T-helper 9 cell (primary cell): ENCODE data around the gene SPEM1.

Experiments used
- DNase-seq: peaks from one replicate; pipeline ENCODE4 v3.0.0-alpha.2; 2020

The SPEM1 gene

DNA sequence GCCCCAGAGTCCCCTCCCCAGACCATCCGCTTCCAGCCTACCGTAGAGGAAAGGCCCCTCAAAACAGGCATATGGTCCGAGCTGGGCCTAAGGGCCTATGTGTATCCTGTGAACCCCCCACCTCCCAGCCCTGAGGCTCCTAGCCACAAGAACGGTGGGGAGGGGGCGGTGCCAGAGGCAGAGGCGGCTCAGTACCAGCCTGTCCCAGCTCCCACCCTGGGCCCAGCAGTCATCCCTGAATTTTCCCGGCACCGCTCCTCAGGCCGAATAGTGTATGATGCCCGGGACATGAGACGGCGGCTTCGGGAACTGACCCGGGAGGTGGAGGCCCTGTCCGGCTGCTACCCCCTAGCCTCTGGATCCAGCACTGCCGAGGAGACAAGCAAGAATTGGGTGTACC lies 1.1 kb downstream of the SPEM1 start:
- no peak for DNase-seq

DNA sequence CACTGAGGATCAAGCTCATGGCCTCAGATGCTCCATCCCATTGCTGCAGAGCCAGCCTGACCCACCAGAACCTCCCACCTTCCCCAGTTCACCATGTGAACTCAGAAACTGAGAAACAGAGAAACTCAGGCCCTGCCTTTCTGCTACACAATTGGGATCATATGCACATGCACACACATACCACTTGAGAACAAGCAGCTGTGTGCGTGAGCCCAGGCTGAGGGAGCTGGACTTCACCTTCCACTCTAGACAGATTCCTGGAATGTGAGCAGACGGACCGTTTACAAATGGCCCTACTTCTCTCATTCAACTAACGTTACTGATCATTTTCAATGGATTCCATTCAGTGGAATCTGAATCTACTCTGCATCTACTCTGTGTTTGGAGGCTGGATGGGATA lies 3.6 kb downstream of the SPEM1 start:
- DNase-seq, result no peak

DNA sequence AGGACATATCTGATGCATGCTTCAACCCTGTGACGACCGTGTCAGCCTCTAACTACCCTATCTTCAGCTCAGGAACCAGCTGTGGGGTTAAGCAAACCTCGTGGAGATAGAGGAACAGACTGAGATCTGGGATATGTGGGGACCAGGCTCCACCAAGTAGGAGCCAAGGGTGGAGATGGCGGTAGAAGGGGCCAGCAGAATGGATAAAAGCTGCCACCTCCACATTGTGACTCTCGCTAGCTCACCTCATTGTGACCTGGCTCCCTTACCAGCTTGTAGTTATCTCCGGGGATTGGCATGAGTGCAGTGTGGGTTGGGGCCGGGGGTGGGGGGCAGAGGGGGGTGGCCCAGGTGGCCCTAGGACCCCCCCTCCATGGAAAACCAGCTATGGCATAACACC lies 5.2 kb downstream of the SPEM1 start, which contains the start of gene SPEM2:
SPEM2 (plus strand) TSS at position 301 of the 400 bp plus-strand sequence; CDS start at position 374, 73 bp downstream.
- DNase-seq, result no peak

DNA sequence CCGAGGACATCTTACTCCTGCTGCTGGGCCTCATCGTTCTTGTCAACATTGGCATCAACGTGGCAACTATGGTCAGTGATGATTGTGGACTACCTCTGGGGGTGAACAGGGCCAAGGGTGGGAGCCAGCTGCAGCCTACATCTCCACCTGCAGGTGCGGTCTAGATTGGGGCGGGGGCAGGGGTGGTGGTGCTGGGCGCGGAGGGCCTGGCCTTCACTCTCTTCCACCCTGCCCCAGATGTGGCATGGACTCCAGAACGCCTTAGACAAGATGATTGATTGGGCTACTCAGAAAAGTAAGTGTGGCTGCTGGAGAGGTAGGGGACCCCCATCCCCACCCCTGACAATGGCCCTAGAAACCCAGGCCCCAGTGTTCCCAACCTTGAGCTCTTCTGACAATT lies 5.6 kb downstream of the SPEM1 start:
- no peak for DNase-seq

DNA sequence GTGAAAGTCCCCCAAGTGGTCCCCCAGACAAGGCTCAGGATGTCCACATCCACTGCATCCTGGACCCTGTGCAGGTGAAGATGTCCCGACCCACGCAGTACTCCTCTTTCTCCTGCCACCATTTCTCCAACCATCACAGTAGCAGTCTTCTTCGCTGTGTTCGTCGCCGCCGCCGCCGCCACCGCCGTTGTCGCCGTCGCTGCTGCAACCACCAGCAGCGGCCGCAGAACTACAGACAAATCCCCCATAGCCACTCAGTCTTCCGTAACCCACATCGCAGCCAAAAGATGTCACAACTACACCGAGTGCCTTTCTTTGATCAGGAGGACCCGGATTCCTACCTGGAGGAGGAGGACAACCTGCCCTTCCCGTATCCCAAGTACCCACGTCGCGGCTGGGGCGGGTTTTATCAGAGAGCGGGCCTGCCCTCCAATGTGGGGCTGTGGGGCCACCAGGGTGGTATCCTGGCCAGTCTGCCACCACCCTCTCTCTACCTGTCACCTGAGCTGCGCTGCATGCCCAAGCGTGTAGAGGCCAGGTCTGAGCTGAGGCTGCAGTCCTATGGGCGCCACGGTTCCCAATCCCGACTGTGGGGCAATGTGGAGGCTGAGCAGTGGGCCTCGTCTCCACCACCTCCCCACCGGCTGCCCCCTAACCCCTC lies 6.2 kb downstream of the SPEM1 start:
- no peak for DNase-seq

DNA sequence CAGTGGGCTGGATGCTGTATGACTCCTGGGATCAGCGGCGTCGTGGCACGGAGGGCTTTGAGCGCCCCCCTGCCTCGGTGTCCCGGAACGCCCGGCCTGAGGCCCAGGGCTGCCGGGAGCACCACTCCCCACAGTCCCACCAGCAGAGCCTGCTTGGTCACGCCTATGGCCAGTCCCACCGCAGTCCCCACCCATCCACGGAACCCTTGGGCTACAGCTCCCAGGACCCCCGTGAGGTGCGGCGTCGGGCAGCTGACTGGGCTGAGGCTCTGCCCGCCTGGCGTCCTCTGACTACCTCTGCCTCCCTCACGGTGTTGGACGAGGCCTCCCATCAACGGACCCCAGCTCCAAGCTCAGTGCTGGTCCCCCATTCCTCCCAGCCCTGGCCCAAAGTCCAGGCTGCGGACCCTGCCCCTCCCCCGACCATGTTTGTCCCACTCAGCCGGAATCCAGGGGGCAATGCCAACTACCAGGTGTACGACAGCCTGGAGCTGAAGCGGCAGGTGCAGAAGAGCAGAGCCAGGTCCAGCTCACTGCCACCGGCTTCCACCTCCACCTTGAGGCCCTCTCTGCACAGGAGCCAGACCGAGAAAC lies 6.9 kb downstream of the SPEM1 start:
- DNase-seq, result no peak

DNA sequence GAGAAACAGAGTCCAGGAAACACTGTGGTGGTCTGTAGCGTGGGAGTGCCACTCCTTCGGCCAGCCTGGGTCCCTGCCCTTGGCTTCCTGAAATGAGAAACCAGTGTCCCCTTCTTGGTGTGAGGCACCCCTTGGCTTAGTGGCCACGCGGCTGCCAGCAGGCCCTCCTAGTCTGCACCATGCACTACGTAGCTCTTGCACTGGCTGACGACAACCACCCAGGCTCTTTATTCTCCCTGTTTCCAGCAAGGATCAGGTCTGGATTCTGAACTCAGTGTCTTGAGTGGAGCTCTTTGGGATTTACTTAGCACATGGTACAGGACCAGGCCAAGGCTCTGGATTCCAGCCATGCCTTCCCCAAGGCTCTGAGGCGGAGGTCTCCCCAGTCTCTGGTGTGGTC lies 7.4 kb downstream of the SPEM1 start:
- DNase-seq, result no peak

DNA sequence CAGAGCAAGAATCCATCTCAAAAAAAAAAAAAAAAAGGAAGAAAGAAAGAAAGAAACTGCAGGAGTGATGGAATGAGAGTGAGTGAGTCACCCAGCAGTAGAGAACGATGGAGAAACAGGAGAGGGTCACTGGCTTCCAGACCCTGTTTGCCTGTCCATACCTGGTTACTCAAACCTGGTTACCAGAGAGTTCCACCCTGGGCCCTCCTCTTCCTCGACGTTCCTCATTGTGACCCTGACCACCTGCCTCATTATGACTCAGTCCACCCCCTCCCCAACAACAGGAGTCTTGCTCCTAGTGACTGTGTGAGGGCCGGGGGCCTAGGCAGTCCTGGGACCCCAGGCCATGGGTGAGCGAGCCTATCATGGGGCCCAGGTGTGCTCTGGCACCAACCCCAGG lies 8.4 kb downstream of the SPEM1 start, which contains the start of gene SPEM3:
SPEM3 (plus strand) TSS at position 301 of the 400 bp plus-strand sequence; CDS start at position 347, 46 bp downstream.
- no peak for DNase-seq

DNA sequence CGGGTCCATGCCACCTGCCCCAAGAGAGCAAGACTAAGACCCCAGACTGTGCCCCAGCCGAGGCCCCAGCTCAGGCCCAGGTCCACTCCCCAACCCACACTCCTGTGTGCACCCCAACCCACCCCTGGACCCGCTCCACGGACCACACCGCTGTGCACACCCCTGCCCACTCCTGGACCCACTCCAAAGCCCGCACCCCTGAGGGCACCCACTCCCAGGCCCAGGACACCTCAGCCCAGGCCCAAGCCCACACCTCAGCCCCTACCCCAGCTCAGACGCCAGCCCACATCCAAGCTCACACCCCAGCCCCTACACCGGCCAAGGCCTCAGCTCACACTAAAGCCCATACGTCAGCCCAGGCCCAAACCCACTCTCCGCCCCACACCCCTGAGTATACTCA lies 9.6 kb downstream of the SPEM1 start:
- no peak for DNase-seq

DNA sequence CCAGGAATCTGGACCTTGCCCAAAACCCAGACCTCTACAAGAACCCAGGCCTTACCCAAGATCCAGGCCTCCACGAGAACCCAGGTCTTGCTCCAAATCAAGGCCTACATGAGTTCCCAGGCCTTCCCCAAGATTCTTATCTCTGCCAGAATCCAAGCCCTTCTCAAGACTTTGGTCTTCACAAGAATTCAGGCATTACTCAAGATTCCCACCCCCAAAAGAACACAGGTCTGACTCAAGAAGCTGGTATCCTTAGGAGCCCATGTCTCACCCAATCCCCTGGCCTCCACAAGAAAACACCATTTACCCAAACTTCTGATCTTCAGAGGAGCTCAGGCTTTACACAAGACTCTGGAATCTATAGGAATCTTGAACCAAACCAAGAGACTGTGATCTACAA lies 11.1 kb downstream of the SPEM1 start:
- no peak for DNase-seq

DNA sequence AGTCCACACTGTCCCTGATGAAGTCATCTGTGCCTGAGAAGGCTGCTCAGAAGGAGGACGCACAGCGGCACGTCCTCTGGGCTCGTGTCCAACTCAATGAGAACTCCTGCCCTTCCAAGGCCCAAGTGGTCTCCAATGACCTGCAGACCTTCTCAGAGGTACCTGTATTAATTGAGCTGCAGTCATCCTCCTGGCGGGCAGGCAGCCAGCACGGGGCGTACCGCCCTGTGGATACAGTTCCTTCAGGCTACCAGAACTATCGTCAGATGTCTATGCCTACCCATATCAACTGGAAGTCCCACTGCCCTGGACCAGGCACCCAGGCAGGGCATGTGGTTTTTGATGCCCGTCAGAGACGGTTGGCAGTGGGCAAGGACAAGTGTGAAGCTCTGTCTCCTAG lies 12.2 kb downstream of the SPEM1 start:
- DNase-seq, result no peak

DNA sequence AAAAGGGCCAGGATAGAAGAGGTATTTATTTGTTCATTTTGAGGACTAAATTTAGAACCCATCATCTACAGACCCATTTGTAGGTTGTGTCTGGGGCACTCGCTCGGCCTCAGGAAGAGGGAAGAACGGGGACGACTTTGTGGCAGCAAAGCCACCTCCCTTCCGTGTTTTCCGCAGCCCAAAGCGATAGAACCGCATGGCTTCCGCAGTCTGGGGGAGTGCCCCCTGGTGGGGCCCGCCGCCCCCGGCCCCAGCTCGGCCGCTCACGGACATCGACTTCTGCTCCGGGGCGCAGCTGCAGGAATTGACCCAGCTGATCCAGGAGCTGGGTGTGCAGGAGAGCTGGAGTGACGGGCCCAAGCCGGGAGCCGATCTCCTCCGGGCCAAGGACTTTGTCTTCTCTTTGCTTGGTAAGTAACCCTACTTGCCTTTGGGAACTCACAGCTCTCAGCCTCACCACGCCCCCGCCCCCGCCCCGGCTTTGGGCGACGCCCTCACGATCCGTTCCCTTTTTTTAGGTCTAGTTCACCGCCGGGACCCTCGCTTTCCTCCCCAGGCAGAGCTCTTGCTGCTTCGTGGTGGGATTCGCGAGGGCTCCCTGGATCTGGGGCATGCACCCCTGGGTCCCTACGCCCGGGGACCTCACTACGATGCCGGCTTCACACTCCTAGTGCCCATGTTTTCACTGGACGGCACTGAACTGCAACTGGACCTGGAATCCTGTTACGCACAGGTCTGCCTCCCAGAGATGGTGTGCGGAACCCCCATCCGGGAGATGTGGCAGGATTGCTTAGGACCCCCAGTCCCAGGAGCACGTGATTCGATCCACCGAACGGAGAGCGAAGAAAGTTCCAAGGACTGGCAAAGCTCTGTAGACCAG lies 15.8 kb downstream of the SPEM1 start:
- peak; percentile 46 for DNase-seq

DNA sequence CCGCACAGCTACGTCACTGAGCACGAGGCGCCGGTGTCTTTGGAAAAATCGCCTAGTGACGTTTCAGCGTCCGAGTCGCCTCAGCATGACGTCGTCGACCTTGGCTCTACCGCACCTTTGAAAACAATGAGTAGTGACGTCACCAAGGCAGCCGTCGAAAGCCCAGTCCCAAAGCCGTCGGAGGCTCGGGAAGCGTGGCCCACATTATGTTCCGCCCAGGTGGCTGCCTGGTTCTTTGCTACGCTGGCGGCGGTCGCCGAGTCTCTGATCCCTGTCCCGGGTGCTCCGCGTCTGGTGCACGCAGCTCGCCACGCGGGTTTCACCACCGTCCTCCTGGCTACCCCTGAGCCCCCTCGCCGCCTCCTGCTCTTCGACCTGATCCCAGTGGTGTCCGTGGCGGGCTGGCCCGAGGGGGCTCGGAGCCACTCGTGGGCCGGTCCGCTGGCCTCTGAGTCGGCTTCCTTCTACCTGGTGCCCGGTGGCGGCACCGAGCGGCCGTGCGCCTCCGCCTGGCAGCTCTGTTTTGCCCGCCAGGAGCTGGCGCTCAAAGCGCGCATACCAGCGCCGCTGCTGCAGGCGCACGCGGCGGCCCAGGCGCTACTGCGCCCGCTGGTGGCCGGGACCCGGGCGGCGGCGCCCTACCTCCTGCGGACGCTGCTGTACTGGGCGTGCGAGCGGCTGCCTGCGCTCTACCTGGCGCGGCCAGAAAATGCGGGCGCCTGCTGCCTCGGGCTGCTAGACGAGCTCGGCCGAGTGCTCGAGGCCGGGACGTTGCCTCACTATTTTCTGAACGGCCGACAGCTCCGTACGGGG lies 16.6 kb downstream of the SPEM1 start:
- peak; percentile 66 for DNase-seq

DNA sequence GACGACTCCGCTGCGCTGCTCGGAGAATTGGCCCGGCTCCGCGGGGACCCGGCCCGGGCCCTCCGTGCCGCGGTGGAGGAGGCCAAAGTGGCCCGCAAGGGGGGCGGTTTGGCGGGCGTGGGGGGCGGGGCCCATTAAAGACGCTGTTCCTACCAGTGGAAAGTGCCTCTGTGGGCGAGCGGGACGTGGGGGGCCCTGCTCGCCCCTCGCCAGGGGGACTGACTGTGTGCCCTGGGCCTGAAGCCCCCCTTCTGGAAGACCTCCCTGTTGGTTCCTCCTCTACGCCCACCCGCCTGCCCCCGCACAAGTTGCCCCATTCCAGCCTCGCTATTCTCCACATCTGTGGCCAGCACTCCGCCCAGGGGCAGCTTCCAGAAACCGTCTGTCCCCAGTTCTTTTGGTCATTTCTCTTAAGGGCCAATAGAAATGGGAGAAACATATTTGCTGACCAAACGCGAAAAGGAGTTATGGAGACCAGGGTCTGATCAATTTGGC lies 17.3 kb downstream of the SPEM1 start:
- no peak for DNase-seq

DNA sequence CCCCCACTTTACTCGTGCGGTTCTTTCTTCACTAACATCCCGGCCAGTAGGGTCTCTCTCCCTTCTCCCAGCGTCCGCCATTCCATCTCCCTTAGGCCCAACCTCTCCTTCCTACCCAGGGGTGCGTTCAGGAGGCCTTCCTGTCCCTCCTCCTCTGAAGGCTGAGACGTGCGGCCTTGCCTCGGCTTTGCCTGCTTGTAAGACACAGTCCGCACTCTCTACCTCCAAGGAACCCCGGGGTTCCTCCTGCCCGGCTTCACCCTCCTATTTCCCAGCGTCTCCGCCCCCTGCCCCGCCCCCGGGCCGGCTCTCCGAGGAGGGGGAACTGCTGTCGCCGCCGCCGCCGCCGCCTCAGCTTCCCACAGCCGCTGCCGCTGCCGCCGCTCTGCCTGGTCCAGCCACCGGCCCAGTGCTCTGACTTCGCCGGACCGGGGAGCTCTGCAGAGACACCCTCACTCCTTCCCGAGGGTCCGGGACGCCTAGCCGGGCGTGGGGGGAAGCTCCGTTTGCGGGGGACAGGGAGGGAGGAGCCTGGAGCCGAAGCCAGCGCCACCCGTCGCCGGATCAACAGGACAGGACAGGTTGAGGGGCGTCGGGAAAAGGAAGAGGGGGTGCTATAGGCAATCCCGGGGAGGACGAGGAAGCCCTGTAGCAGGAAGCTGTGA lies 18.0 kb downstream of the SPEM1 start:
- peak; percentile 42 for DNase-seq

DNA sequence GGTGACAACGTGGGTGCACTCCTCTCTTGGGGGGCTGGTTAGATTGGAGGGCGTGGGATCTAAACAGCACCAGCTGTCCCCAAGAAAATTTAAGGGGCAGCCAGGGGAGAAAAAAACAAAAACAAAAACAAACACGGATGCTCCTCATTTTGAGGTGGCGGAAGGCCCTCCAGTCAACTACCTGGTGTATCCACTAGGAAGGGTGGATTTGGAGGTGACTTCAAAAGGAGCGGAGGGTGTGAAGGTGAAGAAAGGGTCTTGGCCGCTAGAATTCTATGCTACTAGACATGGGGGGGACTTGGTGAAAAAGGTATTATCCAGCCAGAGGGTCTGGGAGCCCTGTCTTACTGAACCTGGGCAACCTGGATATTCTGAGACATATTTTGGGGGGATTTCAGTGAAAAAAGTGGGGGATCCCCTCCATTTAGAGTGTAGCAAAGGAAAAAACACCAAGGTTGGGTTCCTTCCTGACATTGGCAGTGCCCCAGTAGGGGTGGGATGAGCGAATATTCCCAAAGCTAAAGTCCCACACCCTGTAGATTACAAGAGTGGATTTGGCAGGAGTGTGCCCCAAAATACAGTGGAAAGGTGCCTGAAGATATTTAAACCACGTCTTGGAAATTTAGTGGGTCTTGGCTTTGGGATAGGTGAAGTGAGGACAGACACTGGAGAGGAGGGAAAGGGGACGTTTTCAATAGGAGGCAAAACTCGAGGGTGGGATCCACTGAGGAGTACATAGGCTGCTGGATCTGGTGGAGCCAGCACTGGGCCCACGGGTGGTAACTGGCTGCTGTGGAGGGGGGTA lies 18.7 kb downstream of the SPEM1 start:
- no peak for DNase-seq

DNA sequence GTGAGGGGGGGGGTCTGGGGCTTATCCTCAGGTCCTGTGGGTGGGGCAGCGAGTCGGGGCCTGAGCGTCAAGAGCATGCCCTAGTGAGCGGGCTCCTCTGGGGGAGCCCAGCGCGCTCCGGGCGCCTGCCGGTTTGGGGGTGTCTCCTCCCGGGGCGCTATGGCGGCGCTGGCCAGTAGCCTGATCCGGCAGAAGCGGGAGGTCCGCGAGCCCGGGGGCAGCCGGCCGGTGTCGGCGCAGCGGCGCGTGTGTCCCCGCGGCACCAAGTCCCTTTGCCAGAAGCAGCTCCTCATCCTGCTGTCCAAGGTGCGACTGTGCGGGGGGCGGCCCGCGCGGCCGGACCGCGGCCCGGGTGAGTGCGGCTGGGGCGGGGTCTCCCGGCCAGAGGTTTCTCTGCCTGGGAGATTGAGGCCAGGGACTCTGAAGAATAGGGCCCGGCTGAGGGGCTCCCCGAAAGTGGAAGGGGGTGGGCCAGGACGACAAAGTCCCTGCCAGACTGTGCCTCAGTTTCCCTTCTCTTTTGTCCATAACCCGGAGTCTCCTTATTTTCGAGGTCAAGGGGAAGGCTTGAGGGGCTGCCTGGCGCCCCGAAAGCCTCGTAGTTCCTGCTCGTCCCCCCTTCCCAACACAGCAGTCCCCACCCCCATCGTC lies 19.5 kb downstream of the SPEM1 start, which contains the start of gene FGF11:
FGF11 (plus strand) TSS at position 51 of the 651 bp plus-strand sequence; CDS start at position 160, 109 bp downstream.
- no peak for DNase-seq

DNA sequence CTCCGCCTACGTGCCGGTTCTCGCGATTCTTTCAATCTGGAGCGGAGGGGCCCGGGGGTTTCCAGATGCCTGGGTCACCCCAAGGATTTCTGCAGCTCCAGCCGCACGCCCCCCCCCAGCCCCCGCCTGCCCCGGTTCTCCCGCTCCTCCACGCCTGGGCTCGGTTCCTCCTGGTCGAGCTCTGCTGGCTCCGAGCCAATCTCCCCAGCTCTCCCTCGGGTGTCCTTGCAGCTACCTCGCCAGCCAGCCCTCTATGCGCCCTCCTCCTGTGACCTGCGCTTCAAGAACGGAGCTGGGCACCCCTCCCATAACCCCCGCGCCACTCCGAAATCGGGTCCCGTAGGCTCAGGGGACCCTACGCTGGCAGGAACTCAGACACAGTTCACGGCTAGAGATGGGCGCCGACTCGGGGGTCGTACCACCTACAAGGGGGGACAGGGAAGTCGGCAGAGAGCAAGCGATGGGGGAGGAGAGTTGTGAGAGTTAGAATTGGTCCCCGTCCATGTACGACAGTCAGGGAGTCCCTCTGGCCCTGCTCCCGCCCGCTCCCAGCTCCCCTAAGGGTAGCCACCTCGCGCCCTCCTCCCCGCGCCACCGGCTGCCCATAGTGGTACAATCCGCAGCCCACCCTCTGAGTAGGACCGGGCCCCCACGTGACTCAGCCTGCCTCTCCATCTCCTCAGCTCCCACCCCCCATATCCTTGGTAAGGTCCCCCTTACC lies 20.1 kb downstream of the SPEM1 start:
- DNase-seq, result peak; percentile 27

DNA sequence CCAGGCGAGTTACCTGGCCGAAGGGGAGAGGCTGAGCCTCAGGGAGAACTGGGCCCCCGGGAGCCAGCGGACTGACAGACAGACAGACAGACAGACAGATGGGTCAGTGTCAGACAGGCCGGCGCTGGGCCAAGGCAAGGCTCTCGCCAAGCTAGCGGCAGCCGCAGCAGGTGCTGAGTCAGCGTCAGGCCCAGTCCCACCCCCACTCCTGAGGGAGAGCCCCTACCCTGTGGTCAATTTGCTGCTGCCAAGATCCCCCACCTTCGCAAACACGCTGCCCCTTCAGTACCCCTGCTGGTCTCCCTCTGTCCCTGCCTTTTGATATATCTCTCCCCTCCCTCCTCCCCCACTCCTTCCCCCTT lies 20.7 kb downstream of the SPEM1 start:
- no peak for DNase-seq

DNA sequence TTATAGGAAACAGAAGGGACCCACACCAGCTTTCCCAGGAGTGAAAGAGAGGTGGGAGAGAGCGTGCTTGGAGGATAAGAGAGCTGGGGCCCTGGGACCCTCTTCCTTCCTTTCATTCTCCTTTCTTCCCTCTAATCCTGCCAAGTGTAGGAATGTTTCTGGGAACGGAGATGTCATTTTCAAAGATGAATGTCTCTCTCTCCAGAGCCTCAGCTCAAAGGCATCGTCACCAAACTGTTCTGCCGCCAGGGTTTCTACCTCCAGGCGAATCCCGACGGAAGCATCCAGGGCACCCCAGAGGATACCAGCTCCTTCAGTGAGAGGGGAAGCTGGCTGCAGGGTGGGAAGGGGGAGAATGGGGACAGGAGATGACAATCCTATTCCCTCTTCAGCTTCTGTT lies 21.1 kb downstream of the SPEM1 start:
- DNase-seq, result no peak
